HepG2 (cell line): Measurements from ENCODE around the gene TAF8. TPM values are rescaled to one million over a fixed set of nuclear protein-coding genes. Genes with fewer than 3 reads are reported as not detected.

Experiments
- BRD4 ChIP-seq: sonication (generic); formaldehyde crosslinking; IDR thresholded peaks from 2 replicates; pipeline ENCODE4 v1.4.0; 2020; ENCODE audit warnings: missing genetic modification reagents
- DPF2 ChIP-seq: sonication (generic); formaldehyde crosslinking; IDR thresholded peaks from 2 replicates; pipeline ENCODE4 v1.4.0; 2020; ENCODE audit warnings: mild to moderate bottlenecking, low read depth, missing genetic modification reagents, borderline replicate concordance
- ELF3 ChIP-seq: IDR thresholded peaks from 2 replicates; pipeline ENCODE4 v1.6.1; 2016; ENCODE audit warnings: missing genetic modification reagents, missing compliant biosample characterization
- JARID2 ChIP-seq: sonication (generic); formaldehyde crosslinking; IDR thresholded peaks from 2 replicates; pipeline ENCODE4 v1.8.1; 2023; ENCODE audit warnings: missing genetic modification reagents, inconsistent platforms; ENCODE audit not compliant: insufficient replicate concordance
- JUND ChIP-seq: sonication (generic); formaldehyde crosslinking; IDR thresholded peaks from 2 replicates; pipeline ENCODE4 v1.8.0; 2022; ENCODE audit warnings: mild to moderate bottlenecking, missing genetic modification reagents
- MYC ChIP-seq: sonication (generic); formaldehyde crosslinking; IDR thresholded peaks from 2 replicates; pipeline ENCODE4 v1.9.0; 2021; ENCODE audit warnings: missing genetic modification reagents, borderline replicate concordance
- POLR2AphosphoS2 ChIP-seq: IDR thresholded peaks from 2 replicates; pipeline ENCODE4 v1.6.1; 2011; ENCODE audit warnings: low read depth, low read length, improper control_type of control experiment
- RFXANK ChIP-seq: IDR thresholded peaks from 2 replicates; pipeline ENCODE4 v1.6.1; 2016
- SOX13 ChIP-seq, 3 experiments: fragments of 450-650 bp in 1 of 3; sonication (generic) in 1 of 3; formaldehyde crosslinking in 1 of 3; IDR thresholded peaks in 2 of 3; conservative IDR thresholded peaks in 1 of 3; 2 replicates each; pipeline versions ENCODE4 v1.5.0 to v1.6.1; 2016 to 2020; ENCODE audit warnings: antibody characterized with exemption in 1 of 3, mild to moderate bottlenecking in 1 of 3, missing compliant biosample characterization in 1 of 3, missing genetic modification reagents in 1 of 3, moderate library complexity in 1 of 3
- SOX5 ChIP-seq: IDR thresholded peaks from 2 replicates; pipeline ENCODE4 v1.6.1; 2016; ENCODE audit warnings: borderline replicate concordance
- THYN1 ChIP-seq: sonication (generic); formaldehyde crosslinking; IDR thresholded peaks from 2 replicates; pipeline ENCODE4 v1.8.1; 2023; ENCODE audit warnings: low read depth, mild to moderate bottlenecking, moderate library complexity, missing genetic modification reagents, borderline replicate concordance
- ZNF225 ChIP-seq: sonication (generic); formaldehyde crosslinking; IDR thresholded peaks from 2 replicates; pipeline ENCODE4 v1.4.0; 2020; ENCODE audit warnings: mild to moderate bottlenecking, missing genetic modification reagents
- ZNF552 ChIP-seq: sonication (generic); formaldehyde crosslinking; IDR thresholded peaks from 2 replicates; pipeline ENCODE4 v1.9.0; 2022; ENCODE audit warnings: missing genetic modification reagents, mild to moderate bottlenecking, borderline replicate concordance
- ZNF570 ChIP-seq: sonication (generic); formaldehyde crosslinking; IDR thresholded peaks from 2 replicates; pipeline ENCODE4 v1.4.0; 2020; ENCODE audit warnings: mild to moderate bottlenecking, missing genetic modification reagents, borderline replicate concordance
- ZNF605 ChIP-seq: sonication (generic); formaldehyde crosslinking; IDR thresholded peaks from 2 replicates; pipeline ENCODE4 v1.8.0; 2022; ENCODE audit warnings: mild to moderate bottlenecking, missing genetic modification reagents
- ZNF619 ChIP-seq: sonication (generic); formaldehyde crosslinking; IDR thresholded peaks from 2 replicates; pipeline ENCODE4 v1.4.0; 2020; ENCODE audit warnings: mild to moderate bottlenecking, missing genetic modification reagents
- ZNF629 ChIP-seq: sonication (generic); formaldehyde crosslinking; conservative IDR thresholded peaks from 2 replicates; pipeline ENCODE4 v1.5.0; 2020; ENCODE audit warnings: missing genetic modification reagents
- ZNF644 ChIP-seq: IDR thresholded peaks from 2 replicates; pipeline ENCODE4 v1.6.1; 2016; ENCODE audit warnings: low read depth
- ZSCAN22 ChIP-seq: sonication (generic); formaldehyde crosslinking; IDR thresholded peaks from 2 replicates; pipeline ENCODE4 v1.4.0; 2020; ENCODE audit warnings: mild to moderate bottlenecking, missing genetic modification reagents
- polyA plus RNA-seq, 8 experiments: library from polyadenylated mRNA; depleted of rRNA in 3 of 8; stranded (reverse) in 7 of 8; unstranded in 1 of 8; fragments of >200 nt; fragmentation: Illumina TruSeq in 4 of 8; extraction: Trizol in 4 of 8; gene quantifications; 2 replicates each; pipeline versions ENCODE4 v1.2.1 to v1.2.3, GENCODE V29; 2011 to 2016; ENCODE audit warnings: low read depth in 4 of 8, missing spikeins in 1 of 8, mixed read lengths in 1 of 8; ENCODE audit not compliant: insufficient read depth in 1 of 8
- total RNA-seq, 5 experiments: library from RNA; depleted of rRNA; stranded (reverse); fragments of >200 nt; fragmentation: Illumina TruSeq; extraction: Trizol; gene quantifications; 2 replicates each; pipeline ENCODE4 v1.2.3, GENCODE V29; 2016; ENCODE audit warnings: low read depth in 1 of 5
- TF ChIP-seq, protein P1 (sequence below), 2 experiments: sonication (generic) in 1 of 2; formaldehyde crosslinking in 1 of 2; IDR thresholded peaks; 2 replicates each; pipeline versions ENCODE4 v1.4.0 to v1.6.1; 2016 to 2020; ENCODE audit warnings: borderline replicate concordance in 1 of 2, low read depth in 1 of 2, mild to moderate bottlenecking in 1 of 2, missing genetic modification reagents in 1 of 2
- TF ChIP-seq, protein P2 (sequence below): sonication (generic); formaldehyde crosslinking; IDR thresholded peaks from 2 replicates; pipeline ENCODE4 v1.9.0; 2021; ENCODE audit warnings: missing genetic modification reagents, borderline replicate concordance
- TF ChIP-seq, protein P3 (sequence below): sonication (generic); formaldehyde crosslinking; IDR thresholded peaks from 2 replicates; pipeline ENCODE4 v1.4.0; 2020; ENCODE audit warnings: missing genetic modification reagents

TAF8 gene
- total and polyA plus RNA-seq, 2 of the 13 experiments (the other 11 are each of a cell fraction or from before 2014, with no cell fraction given): 25.2 to 25.8 TPM

DNA sequence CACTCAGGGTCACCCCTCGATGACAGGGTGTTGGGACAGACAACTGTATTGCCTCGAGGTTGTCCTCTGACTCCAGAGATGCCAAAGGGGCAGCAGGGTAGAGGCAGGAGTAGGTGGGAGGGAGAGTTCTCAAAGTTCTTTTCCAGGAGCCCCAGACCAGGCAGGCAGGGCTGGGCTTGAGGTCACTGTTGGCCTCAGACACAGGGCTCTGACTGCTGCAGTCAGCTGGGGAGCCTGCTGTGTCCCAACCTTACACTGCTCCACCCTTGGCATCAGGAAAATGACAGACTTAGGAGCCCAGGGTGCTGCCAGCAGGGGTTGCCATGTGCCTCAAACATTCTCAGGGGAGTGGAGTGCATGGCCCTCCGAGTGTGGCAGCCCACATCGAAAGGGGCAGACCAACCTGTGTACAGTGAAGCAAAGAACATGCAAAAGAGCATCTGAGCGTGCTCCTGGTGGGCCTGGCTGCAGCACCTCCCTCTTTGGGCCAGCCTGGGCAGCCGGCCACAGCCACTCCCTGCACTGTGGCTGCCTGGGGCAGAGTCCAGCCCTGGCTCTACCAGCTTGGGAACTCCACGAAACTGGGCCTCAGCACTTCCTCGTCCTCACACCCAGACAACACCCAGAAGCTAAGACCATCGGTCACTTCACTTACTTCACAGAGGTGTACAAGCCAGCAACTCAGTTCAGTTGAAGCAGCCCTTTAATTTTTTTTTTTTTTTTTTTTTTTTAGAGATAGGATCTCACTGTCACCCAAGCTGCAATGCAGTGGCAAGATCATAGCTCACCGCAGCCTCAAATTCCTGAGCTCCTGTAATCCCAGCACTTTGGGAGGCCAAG is 68.1 kb downstream of the TAF8 start (continued):
- TF ChIP-seq SOX13 (IDR thresholded peaks at IDR 0.05) (no peak), SOX13 (CRISPR knock-in tag; conservative IDR thresholded peaks at IDR 0.05 in 1 of 2, IDR thresholded peaks at IDR 0.05 in 1 of 2) (peak in 1 of 2 experiments; percentile 25; a peak in 1 of 4 replicates), ZNF629 (CRISPR knock-in tag) (peak; percentile 37; the same call in 1 of the 2 replicates), ZNF570 (CRISPR knock-in tag) (no peak), ZNF552 (CRISPR knock-in tag) (0 out of 2 replicates have a peak, but pooled peaks have one; percentile 48), ELF3 (CRISPR knock-in tag) (peak; percentile 94), DPF2 (CRISPR knock-in tag) (no peak), ZSCAN22 (CRISPR knock-in tag) (no peak), MYC (CRISPR knock-in tag) (peak; percentile 22; the same call in 1 of the 2 replicates), BRD4 (CRISPR knock-in tag) (peak; percentile 19; the same call in 1 of the 2 replicates), JUND (peak; percentile 22; the same call in 1 of the 2 replicates), THYN1 (CRISPR knock-in tag) (no peak), SOX5 (CRISPR knock-in tag) (peak; percentile 19; the same call in 1 of the 2 replicates), ZNF619 (peak; percentile 29; the same call in 1 of the 2 replicates), RFXANK (CRISPR knock-in tag) (no peak), JARID2 (CRISPR knock-in tag) (no peak), ZNF605 (CRISPR knock-in tag) (no peak), ZNF225 (CRISPR knock-in tag) (peak; percentile 58; the same call in 1 of the 2 replicates), POLR2AphosphoS2 (no peak), ZNF644 (CRISPR knock-in tag) (0 out of 2 replicates have a peak, but pooled peaks have one; percentile 57)
- TF ChIP-seq, protein P1, sequence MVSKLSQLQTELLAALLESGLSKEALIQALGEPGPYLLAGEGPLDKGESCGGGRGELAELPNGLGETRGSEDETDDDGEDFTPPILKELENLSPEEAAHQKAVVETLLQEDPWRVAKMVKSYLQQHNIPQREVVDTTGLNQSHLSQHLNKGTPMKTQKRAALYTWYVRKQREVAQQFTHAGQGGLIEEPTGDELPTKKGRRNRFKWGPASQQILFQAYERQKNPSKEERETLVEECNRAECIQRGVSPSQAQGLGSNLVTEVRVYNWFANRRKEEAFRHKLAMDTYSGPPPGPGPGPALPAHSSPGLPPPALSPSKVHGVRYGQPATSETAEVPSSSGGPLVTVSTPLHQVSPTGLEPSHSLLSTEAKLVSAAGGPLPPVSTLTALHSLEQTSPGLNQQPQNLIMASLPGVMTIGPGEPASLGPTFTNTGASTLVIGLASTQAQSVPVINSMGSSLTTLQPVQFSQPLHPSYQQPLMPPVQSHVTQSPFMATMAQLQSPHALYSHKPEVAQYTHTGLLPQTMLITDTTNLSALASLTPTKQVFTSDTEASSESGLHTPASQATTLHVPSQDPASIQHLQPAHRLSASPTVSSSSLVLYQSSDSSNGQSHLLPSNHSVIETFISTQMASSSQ (IDR thresholded peaks at IDR 0.05; ENCODE audit: low read depth): no peak
- TF ChIP-seq, protein P1 (CRISPR knock-in tag; IDR thresholded peaks at IDR 0.05; ENCODE audit: borderline replicate concordance): no peak
- TF ChIP-seq, protein P2, sequence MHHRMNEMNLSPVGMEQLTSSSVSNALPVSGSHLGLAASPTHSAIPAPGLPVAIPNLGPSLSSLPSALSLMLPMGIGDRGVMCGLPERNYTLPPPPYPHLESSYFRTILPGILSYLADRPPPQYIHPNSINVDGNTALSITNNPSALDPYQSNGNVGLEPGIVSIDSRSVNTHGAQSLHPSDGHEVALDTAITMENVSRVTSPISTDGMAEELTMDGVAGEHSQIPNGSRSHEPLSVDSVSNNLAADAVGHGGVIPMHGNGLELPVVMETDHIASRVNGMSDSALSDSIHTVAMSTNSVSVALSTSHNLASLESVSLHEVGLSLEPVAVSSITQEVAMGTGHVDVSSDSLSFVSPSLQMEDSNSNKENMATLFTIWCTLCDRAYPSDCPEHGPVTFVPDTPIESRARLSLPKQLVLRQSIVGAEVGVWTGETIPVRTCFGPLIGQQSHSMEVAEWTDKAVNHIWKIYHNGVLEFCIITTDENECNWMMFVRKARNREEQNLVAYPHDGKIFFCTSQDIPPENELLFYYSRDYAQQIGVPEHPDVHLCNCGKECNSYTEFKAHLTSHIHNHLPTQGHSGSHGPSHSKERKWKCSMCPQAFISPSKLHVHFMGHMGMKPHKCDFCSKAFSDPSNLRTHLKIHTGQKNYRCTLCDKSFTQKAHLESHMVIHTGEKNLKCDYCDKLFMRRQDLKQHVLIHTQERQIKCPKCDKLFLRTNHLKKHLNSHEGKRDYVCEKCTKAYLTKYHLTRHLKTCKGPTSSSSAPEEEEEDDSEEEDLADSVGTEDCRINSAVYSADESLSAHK: no peak
- TF ChIP-seq, protein P3, sequence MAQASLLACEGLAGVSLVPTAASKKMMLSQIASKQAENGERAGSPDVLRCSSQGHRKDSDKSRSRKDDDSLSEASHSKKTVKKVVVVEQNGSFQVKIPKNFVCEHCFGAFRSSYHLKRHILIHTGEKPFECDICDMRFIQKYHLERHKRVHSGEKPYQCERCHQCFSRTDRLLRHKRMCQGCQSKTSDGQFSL (CRISPR knock-in tag): no peak
